Activated CD8-positive, alpha-beta memory T cell treated with anti-CD3 and anti-CD28 coated beads, Interleukin-2, amount 50 U/mL, for 4 hours (primary cell): ENCODE measurements around the gene VWF.

ENCODE experiments used
- DNase-seq: peaks from one replicate; pipeline ENCODE4 v3.0.0-alpha.2; 2020

The VWF gene

DNA sequence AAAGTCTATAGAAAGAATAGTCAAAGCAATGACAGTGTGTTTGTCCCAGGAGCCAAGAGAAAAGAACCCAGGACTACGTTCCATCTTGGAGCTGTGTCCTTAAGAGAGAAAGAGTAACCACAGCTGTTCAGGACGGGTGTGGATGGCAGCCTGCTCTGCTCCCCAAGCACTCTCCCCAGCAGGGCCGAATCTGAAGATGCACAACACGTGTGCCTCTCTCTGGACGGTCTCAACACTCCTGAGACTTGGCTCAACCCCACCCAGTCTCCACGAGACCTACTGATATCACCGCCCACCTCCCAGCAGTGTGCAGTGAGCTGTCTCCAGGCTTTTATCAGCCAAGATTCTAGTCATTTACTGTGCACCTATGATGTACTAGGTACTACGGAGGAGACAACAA lies 152.1 kb downstream of the VWF start:
- DNase-seq: no peak

GRCh38 chr12:5971194-5971850 lies 153.1 kb downstream of the VWF start:
- no peak for DNase-seq

GRCh38 chr12:5969974-5970690 lies 154.3 kb downstream of the VWF start:
- DNase-seq: no peak

DNA sequence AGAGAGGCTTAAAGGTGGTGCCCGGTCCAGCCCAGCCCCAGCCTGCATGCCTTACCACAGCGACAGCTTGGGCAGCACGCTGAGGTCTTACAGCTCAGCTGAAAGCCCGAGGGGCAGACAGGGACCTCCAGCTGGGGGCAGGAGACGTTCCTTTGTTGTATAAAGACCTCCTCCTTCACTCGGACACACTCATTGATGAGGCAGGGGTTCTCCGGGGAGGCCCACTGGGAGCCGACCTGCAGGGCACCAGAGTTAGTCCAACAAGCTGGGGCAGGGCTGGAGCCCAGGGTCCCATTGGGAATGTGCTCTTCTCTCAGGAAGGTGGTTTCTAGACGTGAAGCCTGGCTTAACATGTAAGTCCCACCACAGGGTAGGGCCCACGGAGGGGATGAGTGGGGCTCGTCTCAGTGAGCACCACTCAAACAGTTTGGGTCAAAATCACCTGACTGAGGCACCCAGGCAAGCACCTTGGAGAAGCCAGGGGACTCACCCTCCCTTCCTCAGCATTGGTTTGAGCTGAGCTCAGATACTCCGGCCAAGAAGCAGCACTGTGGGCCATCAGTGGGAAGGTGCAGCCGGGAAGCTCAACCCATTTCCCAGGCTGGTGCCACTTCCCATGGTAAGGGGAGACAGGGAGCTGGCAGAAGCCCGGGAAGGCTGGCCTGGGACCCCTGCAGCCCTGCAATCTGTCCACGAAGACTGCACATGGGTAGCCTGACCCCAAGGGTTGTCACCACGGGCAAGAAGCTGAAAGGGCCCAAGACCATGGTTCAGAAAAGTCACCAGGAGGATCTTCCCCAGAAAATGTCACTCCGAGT lies 155.1 kb downstream of the VWF start:
- no peak for DNase-seq

DNA sequence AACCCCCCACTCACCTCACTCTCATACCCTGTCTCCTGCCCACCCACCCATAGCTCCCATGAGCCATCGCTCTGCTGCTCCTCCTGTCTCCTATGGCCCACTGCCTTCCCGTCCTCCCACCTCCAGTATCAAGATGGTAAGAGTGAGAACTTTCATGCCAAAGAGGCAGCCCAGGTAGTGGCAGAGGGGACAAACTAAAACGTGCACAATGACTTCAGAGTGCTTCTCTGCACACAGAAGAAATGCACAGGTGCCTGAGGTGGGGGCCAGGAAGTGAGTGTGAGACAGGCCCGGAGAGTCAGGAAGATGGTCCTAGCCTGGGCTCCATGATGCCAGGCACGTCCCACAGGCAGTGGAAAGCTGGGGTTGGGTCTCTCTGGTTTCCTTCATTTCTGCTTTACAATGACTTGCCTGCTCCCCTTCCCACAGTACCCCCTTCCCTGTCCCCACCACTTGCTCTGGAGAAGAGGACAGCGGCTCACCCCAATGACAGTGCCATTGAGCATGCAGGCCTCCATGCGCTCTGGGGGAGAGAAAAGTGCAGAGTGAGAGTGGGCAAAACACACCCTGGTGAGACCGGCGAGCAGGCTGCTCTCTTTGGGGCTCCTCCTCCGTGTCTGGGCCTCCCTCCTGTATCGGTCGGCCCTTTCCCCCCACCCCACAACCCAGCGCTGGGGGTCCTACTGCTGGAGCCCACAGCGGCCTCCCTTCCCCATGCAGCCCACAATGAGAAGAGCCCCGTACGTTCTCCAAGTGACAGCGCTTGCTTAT lies 156.6 kb downstream of the VWF start:
- no peak for DNase-seq

- DNase-seq: no peak
These were observed 157.9 kb downstream of the VWF start for GRCh38 chr12:5966486-5967095.

GRCh38 chr12:5965950-5966383 lies 158.5 kb downstream of the VWF start:
- DNase-seq: peak; percentile 47

- DNase-seq: no peak
These were observed 159.3 kb downstream of the VWF start for GRCh38 chr12:5964913-5965900.

DNA sequence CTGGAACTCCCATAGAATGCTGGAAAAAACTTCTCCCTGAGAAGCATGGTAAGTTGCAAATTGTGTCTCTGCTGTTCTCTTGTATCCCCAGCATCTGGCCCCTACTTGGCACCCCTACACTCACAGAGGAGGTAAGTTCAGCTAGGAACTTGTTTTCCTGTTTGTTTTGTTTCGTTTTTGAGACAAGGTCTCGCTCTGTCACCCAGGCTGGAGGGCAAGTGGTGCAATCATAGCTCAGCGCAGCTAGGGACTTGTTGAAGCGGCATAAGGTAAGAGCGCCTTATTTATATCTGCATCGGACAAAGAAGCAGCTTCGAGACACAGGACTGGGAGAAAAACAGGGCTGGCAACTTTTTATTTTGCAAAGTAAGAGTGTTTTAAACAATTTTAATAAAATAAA lies 161.0 kb downstream of the VWF start:
- no peak for DNase-seq

GRCh38 chr12:5960783-5961182 lies 163.7 kb downstream of the VWF start:
- DNase-seq: no peak

GRCh38 chr12:5956987-5957386 lies 167.5 kb downstream of the VWF start:
- DNase-seq: no peak

DNA sequence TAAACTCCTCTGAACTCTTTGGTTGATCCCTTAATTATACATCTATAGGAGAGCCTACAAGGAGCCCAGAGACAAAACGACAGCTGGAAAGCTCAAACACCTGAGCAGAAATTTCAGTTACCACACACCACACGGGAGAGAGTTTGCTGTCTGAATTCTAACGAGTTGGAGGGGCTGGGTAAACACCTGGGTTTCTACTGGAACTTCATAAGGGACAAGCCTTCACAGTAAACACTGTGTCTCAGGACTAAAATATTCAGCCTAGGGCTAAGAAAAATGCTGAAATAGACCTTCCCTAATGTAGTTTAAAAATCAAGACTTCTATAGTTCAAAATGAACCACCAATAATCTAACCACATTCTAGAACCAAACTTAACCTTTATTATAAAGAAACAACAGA lies 169.8 kb downstream of the VWF start:
- no peak for DNase-seq

GRCh38 chr12:5953835-5954586 lies 170.5 kb downstream of the VWF start:
- no peak for DNase-seq

- no peak for DNase-seq
These were observed 172.4 kb downstream of the VWF start for GRCh38 chr12:5952031-5952430.

GRCh38 chr12:5948696-5949095 lies 175.8 kb downstream of the VWF start:
- DNase-seq: no peak

GRCh38 chr12:5947006-5947405 lies 177.5 kb downstream of the VWF start:
- DNase-seq: no peak

DNA sequence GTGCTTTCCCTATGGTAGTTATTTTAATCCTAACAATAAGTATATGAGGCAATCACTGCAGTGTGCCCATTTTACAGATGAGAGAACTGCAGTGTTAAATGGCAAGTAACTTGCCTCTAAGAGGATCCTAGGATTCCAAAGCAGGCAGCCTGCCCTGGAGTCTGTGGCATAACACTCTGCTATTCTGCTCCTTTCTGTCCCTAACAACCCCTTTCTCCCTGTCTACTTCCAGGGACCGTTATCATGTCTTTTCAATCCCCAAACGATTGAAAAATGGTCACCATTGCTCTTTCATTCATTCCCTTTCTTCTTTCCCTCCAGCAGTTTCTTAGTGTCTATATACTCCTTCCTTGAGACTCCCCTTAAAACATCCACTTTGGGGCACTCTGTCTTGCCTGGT lies 178.1 kb downstream of the VWF start:
- DNase-seq: no peak

DNA sequence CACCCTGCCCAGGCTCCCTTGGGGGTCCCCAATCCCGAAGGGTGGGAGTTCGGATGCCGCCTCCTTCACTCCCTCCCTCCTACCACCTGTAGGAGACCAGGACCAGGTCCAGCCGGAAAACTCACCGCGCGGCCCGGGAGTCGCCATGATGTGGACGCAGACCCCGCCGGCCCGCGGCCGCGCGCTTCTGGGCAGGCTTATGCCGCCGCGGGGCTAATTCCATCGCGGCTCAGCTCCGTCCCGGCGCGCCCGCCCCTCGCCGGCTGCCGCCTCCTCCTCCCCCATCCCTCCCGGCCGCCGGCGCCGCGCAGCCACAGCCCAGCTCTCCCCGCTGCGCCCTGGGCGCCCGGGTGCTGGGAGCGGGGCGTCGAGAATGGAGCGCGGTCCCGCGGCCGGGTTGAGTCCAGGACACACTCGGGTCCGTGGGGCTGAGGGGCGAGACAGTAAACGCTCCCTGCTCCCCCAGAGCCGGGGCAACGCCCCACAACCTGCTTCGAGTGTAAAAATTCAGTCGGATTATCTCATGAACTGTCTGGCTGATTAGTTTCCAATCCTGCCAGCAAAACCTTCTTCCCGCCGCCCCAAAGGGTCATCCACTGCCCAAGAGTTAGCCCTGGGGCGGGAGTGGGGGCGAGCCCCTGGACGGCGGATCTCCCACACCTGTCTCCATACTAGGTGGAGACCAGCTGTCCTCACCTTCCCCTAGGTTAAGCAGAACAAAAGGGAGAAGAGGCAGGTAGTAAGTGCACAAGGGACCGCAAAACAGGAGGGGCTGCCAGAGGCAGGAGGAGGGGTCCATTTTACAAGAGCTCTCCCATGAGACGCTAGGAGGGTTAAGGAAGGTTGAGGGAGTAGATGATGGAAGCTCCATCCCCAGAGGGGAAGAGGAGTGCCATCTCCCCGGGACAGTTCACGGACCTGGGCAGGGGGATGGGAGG lies 179.1 kb downstream of the VWF start, which contains the start of gene ANO2:
TSS of gene ANO2 (minus strand) at position 189 of the 938 bp plus-strand sequence. CDS start at position 147, 42 bp downstream.
- DNase-seq: no peak

- no peak for DNase-seq
These were observed 179.8 kb downstream of the VWF start for GRCh38 chr12:5944688-5945070.
